NT2/D1 (cell line): ENCODE results near the gene FCN3.
A peak's percentile ranks its signal among the peaks of the same experiment; 100 is the strongest.

Experiments
- DNase-seq: peaks from one replicate; pipeline ENCODE4 v3.0.0-alpha.2; 2011; ENCODE audit warnings: low read depth, low spot score
- H3K27me3 ChIP-seq: 2 replicates; pipeline ENCODE4 v1.6.0; 2011; ENCODE audit warnings: mild to moderate bottlenecking; ENCODE audit not compliant: insufficient read length, insufficient read depth
- H3K36me3 ChIP-seq: 2 replicates; pipeline ENCODE4 v1.6.1; 2011; ENCODE audit warnings: mild to moderate bottlenecking, low read length, mixed read lengths; ENCODE audit not compliant: insufficient read depth, insufficient read length
- H3K4me1 ChIP-seq: 2 replicates; pipeline ENCODE4 v1.5.1; 2011; ENCODE audit not compliant: insufficient read depth, insufficient read length
- H3K4me3 ChIP-seq: 2 replicates; pipeline ENCODE4 v1.5.1; 2011; ENCODE audit warnings: low read depth; ENCODE audit not compliant: insufficient read length
- H3K9ac ChIP-seq: 2 replicates; pipeline ENCODE4 v1.6.0; 2011; ENCODE audit warnings: low read depth; ENCODE audit not compliant: insufficient read length
- H3K9me3 ChIP-seq: 2 replicates; pipeline ENCODE4 v1.5.1; 2011; ENCODE audit warnings: mild to moderate bottlenecking, low read length; ENCODE audit not compliant: insufficient read depth
- SUZ12 ChIP-seq: IDR thresholded peaks from 2 replicates; pipeline ENCODE4 v1.6.1; 2011; ENCODE audit not compliant: insufficient read length, insufficient read depth; ENCODE audit errors: extremely low read depth
- YY1 ChIP-seq: IDR thresholded peaks from 2 replicates; pipeline ENCODE4 v1.6.1; 2011; ENCODE audit not compliant: insufficient read length, insufficient read depth
- ZNF274 ChIP-seq: IDR thresholded peaks from 2 replicates; pipeline ENCODE4 v1.6.1; 2011; ENCODE audit warnings: mild to moderate bottlenecking, low read depth, low read length

The FCN3 gene

DNA sequence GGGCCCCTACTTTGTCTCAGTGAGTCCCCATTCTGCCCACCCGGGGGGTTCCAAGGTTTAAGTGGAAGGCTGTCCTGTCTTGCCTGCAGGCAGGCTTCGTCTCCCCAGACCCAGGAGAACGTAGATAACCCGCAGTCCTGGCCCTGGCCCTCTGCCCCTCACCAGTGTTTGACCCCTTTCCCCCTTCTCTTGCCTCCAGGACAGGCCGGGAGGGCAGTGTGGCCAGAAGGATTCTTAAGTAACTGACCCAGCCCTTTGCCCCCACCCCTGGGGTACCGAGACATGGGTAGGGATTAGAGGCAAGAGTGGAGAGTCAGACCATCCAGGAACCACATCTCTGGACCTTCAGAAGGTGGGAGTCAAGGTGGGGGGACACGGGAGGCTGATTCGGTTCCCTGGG, 43.8 kb downstream of the FCN3 start:
- H3K36me3 ChIP-seq, result peaks cover 93% of the 10 kb centered on the region
- no peaks in the 10 kb centered on the region for H3K27me3 ChIP-seq
- TF ChIP-seq YY1, result no peak
- no peak overlapping the region for H3K9ac ChIP-seq
- no peaks in the 10 kb centered on the region for H3K9me3 ChIP-seq
- H3K4me3 ChIP-seq, result no peak overlapping the region
- DNase-seq, result no peak
- H3K4me1 ChIP-seq, result peaks cover 4% of the 10 kb centered on the region

DNA sequence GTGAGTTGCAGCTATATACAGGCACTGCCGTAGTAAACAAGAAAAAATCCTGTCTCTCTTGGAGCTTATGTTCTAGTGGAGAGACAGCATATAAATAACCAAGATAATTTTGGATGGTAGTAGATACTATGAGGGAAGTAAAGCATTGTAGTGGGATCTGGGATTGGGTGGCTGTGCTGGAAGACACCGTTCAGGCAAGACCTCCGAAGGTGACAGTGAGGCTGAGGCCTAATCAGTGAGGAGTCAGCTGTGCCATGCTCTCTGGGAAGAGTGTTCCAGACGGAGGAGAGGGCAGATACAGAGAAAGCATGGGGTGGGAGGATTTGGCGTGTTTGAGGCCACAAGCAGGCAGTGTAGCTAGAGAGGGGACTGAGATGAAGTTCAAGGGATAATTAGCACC, 46.7 kb downstream of the FCN3 start:
- Histone ChIP-seq H3K9ac (no peak overlapping the region), H3K27me3 (no peaks in the 10 kb centered on the region), H3K4me3 (no peak overlapping the region), H3K9me3 (no peaks in the 10 kb centered on the region), H3K4me1 (peaks cover 7% of the 10 kb centered on the region), H3K36me3 (peaks cover 91% of the 10 kb centered on the region)
- TF ChIP-seq ZNF274 (no peak), SUZ12 (no peak), YY1 (no peak)
- DNase-seq, result no peak

DNA sequence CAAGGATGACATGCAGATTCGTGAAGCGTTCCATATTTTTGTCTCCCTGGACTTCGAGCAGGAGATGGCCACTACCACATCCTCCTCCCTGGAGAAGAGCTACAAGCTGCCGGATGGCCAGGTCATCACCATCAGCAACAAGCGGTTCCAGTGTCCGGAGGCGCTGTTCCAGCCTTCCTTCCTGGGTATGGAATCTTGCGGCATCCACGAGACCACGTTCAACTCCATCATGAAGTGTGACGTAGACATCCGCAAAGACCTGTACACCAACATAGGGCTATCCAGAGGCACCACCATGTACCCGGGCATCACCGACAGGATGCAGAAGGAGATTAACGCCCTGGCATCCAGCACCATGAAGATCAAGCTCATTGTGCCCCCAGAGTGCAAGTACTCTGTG, 49.3 kb downstream of the FCN3 start:
- Histone ChIP-seq H3K9me3 (no peaks in the 10 kb centered on the region), H3K9ac (no peak overlapping the region), H3K36me3 (peaks cover 65% of the 10 kb centered on the region), H3K4me1 (peaks cover 4% of the 10 kb centered on the region), H3K4me3 (no peak overlapping the region), H3K27me3 (peaks cover 7% of the 10 kb centered on the region)
- no peak for DNase-seq
- no peak for TF ChIP-seq YY1

DNA sequence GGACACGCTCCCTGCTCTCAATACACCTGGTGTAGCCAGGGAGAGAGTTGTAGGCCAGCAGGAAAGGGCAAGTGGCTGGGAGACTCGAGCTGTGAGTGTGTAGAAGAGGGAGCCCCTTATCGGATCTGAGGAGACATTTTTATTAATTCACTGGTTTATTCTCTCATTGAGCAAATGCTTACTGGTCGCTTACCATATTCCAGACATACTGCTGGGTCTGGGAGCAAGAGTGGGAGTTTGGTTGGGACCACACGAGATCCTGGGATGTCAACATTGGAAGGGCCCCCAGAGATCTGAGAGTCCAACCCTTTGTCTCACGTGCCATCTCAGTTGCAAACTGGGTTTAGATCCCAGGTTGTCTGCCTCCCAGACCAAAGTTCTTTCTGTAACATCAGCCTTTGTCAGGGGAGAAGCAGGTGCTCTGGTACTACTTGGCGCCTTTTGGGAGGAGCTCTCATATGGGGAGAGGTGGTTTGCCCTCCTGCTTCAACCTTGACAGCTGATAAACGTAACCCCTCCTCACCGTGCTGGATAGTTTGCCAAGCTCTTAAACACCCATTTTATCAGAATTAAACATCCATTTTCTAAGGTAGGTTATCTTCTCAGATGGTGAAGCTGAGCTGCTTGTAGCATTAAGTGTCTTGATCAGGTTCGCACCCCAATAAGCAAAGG, 51.9 kb downstream of the FCN3 start:
- Histone ChIP-seq H3K36me3 (peaks cover 45% of the 10 kb centered on the region), H3K9me3 (no peaks in the 10 kb centered on the region), H3K4me1 (peaks cover 6% of the 10 kb centered on the region), H3K4me3 (peak overlapping the region; percentile 95), H3K27me3 (peaks cover 14% of the 10 kb centered on the region), H3K9ac (peak overlapping the region; percentile 96)
- no peak for TF ChIP-seq SUZ12
- TF ChIP-seq ZNF274, result no peak
- no peak for TF ChIP-seq YY1
- DNase-seq, result no peak

DNA sequence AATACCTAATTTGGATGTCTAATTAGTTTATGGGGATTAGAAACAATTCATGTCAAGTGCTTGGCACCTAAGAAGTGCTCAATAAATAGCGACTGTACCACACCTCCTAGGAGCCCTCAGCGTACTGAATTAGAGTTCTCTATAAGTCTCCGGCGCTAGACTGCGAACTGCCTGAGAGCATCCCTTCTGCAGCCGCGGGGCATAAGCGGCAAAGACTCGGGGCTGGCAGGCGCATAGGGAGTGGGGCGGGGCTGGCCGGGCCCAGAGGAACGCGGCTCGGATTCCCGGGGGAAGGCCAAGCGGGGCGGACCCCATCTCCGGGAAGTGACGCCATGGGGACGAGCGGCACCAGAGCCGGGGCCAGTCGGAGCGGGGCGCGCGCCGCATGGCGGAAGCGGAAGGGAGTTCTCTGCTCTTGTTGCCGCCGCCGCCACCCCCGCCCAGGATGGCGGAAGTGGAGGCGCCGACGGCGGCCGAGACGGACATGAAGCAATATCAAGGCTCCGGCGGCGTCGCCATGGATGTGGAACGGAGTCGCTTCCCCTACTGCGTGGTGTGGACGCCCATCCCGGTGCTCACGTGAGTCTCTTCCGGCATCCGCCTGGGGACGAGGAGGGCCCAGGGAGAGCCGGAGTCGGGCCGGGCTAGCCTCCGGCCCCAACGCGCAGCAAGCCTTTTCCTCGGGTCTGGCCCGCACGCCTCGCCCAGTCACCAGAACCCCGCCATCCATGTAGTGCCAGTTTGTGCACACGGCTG, 52.6 kb downstream of the FCN3 start, which contains the start of gene TMEM222:
Gene TMEM222 (plus strand): TSS at position 351 of the 756 bp plus-strand sequence. CDS start 35 bp downstream, at position 386.
- H3K27me3 ChIP-seq, result peaks cover 14% of the 10 kb centered on the region
- no peak for TF ChIP-seq ZNF274
- TF ChIP-seq YY1, result peak; percentile 62
- H3K9me3 ChIP-seq, result no peaks in the 10 kb centered on the region
- H3K4me1 ChIP-seq, result peaks cover 6% of the 10 kb centered on the region
- peaks cover 39% of the 10 kb centered on the region for H3K36me3 ChIP-seq
- peak within 1 kb of the TSS; percentile 96 for H3K9ac ChIP-seq
- DNase-seq, result peak; percentile 98
- H3K4me3 ChIP-seq, result peak within 1 kb of the TSS; percentile 95
